ENCODE measurements around the gene C9orf85.

The C9orf85 gene

DNA sequence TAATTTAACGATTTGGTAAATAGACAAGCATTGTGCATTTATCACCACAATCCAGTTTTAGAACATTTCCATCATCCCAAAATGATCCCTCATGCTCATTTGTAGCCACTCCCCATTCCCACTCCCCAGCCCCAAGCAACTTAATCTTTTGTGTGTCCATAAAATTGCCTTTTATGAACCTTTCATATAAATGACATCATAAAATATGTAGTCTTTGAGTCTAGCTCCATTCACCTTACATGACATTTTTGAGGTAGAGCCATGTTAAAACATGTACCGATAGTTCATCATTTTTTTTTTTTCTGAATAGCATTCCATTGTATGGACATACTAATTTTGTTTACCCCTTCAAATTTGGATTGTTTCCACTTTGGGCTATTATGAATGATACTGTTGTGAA, 70.5 kb downstream of the C9orf85 start:
- DNase-seq (ENCODE audit: low read depth) = no peak
- TF ChIP-seq, protein P1, sequence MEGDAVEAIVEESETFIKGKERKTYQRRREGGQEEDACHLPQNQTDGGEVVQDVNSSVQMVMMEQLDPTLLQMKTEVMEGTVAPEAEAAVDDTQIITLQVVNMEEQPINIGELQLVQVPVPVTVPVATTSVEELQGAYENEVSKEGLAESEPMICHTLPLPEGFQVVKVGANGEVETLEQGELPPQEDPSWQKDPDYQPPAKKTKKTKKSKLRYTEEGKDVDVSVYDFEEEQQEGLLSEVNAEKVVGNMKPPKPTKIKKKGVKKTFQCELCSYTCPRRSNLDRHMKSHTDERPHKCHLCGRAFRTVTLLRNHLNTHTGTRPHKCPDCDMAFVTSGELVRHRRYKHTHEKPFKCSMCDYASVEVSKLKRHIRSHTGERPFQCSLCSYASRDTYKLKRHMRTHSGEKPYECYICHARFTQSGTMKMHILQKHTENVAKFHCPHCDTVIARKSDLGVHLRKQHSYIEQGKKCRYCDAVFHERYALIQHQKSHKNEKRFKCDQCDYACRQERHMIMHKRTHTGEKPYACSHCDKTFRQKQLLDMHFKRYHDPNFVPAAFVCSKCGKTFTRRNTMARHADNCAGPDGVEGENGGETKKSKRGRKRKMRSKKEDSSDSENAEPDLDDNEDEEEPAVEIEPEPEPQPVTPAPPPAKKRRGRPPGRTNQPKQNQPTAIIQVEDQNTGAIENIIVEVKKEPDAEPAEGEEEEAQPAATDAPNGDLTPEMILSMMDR (IDR thresholded peaks at IDR 0.05; ENCODE audit: insufficient read depth, low read depth, low read length, missing control alignments) = no peak
- no peak overlapping the region for H3K4me3 ChIP-seq (ENCODE audit: low read depth, low read length)

DNA sequence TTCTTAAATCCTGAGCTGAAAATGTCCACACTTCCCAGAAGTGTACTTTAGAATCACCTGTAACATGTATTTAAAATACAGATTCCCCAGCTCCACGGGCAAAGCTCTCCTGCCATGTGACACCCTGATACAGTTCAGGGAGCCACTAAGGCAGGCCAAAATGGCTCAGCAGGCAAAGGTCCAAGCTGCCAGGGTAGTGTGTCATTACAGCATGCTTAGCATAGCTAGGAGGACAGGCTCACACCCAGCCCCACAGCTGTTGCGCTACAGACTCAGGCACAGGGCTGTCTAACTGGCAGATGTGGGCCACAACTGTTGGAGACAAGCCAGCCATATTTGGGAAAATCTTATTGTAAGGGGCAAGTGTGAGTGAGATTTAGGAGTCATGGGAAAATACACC, 73.0 kb downstream of the C9orf85 start:
- TF ChIP-seq, protein P1 (IDR thresholded peaks at IDR 0.05; ENCODE audit: insufficient read depth, low read depth, low read length, missing control alignments) = no peak
- no peak overlapping the region for H3K4me3 ChIP-seq (ENCODE audit: low read depth, low read length)
- DNase-seq (ENCODE audit: low read depth) = no peak

DNA sequence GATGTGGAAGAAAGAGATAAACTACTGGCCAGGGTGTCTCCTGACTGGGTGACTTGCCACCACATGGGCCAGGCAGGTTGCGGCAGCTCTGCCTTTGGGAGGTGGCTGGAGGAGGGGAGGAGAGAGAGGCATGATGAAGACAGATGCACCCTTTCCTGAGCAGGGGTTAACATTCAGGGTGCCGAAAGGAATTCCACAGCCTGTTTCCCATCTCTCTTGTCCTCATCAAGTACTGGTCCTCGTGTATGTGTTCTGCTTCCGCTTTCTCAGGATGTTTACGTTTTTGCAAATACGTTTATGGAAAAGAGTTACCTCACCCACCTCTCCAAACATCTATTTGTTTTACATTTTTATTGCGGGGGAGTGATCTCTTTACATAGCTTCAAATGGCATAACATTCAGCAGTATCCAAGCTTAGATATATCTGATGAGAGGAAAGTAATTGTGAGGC, 73.4 kb downstream of the C9orf85 start:
- H3K4me3 ChIP-seq (ENCODE audit: low read depth, low read length) = no peak overlapping the region
- DNase-seq (ENCODE audit: low read depth) = no peak
- TF ChIP-seq, protein P1 (IDR thresholded peaks at IDR 0.05; ENCODE audit: insufficient read depth, low read depth, low read length, missing control alignments) = no peak

- DNase-seq (ENCODE audit: low read depth) = no peak
- H3K4me3 ChIP-seq (ENCODE audit: low read depth, low read length) = no peak overlapping the region
- TF ChIP-seq, protein P1 (IDR thresholded peaks at IDR 0.05; ENCODE audit: insufficient read depth, low read depth, low read length, missing control alignments) = no peak
These were observed 74.0 kb downstream of the C9orf85 start for GRCh38 chr9:71985297-71985911.

DNA sequence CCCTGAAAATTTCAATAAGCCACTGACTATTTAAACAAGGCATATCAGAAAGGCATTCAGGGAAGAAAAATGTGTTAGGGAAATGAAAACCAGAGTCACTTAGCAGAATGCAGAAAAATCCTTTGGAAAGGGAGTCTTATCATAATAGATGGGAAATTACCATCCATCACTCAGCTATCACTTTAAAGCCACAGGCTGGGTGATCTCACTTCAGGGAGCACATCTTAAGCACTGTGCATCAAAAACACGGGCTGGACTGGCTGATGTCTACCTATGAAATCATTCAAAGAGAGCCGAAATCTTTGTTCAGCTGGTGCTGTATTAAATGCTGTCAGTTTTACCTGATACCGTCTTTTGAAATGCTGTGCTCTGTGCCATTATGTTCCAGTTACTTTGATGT, 75.5 kb downstream of the C9orf85 start:
- DNase-seq (ENCODE audit: low read depth) = no peak
- TF ChIP-seq, protein P1 (IDR thresholded peaks at IDR 0.05; ENCODE audit: insufficient read depth, low read depth, low read length, missing control alignments) = no peak

GRCh38 chr9:71987471-71988371, 76.3 kb downstream of the C9orf85 start:
- DNase-seq (ENCODE audit: low read depth) = no peak
- TF ChIP-seq, protein P1 (IDR thresholded peaks at IDR 0.05; ENCODE audit: insufficient read depth, low read depth, low read length, missing control alignments) = no peak
- no peak overlapping the region for H3K4me3 ChIP-seq (ENCODE audit: low read depth, low read length)

More for the DNA sequence above, 75.5 kb downstream of the C9orf85 start:
- H3K4me3 ChIP-seq (ENCODE audit: low read depth, low read length) = no peak overlapping the region

All from GM12865 (cell line).